ENCODE measurements around the gene SUMO1. TPM values are rescaled to one million over a fixed set of nuclear protein-coding genes. Genes with fewer than 3 reads are reported as not detected.

SUMO1 gene
- total RNA-seq (2022) (137 and 143 TPM in 2 replicates), Bru-seq, nascent RNA (percentile 84 among the genes with signal in this experiment), BruChase-seq, experiment 1, labeled RNA remaining after a 2-hour chase (percentile 86 among the genes with signal in this experiment), BruChase-seq, experiment 2, labeled RNA remaining after a 6-hour chase (percentile 95 among the genes with signal in this experiment)
- long read RNA-seq, transcript SUMO1-205 (5 exons, 534 nt), result minor isoform, 19 of 573 reads
- long read RNA-seq, transcript SUMO1-203 (5 exons, 1,536 nt), result major isoform, 518 of 573 reads
- long read RNA-seq, transcript SUMO1-201 (4 exons, 831 nt), result minor isoform, 13 of 573 reads
- long read RNA-seq, partial matches to known transcripts, result 14 of 573 reads
- long read RNA-seq, other reads (novel, unspliced or antisense), result 6 of 573 reads

GRCh38 chr2:202238234-202239197 lies at the start of gene SUMO1:
SUMO1 (minus strand) TSS chr2:202238597; CDS start chr2:202238451, 146 bp downstream.
- ChIA-PET CTCF (no interaction called here), POLR2A (no interaction called here)
- no peaks in the 10 kb centered on the region for H3K4me1 Mint-ChIP-seq (ENCODE audit: low read depth, unreplicated experiment)
- Histone ChIP-seq H3K27me3 (replicated peaks; ENCODE audit: control insufficient read depth, insufficient read depth, low read length) (no peaks in the 10 kb centered on the region), H3K36me3 (ENCODE audit: control insufficient read depth, insufficient read depth, low read length) (no peaks in the 10 kb centered on the region), H3K4me1 (peaks cover 8% of the 10 kb centered on the region), H3K9me3 (no peaks in the 10 kb centered on the region), H3K4me3 (ENCODE audit: low read depth, low read length) (peak within 1 kb of the TSS; percentile 54)
- H3K27me3 Mint-ChIP-seq (ENCODE audit: insufficient read depth, unreplicated experiment), result no peaks in the 10 kb centered on the region
- peak; percentile 88 to 89 for DNase-seq
- H3K36me3 Mint-ChIP-seq (ENCODE audit: insufficient read depth, unreplicated experiment), result peaks cover 16% of the 10 kb centered on the region
- no peak for TF ChIP-seq CTCF (IDR thresholded peaks at IDR 0.05; ENCODE audit: insufficient read depth in 1 of 2, low read depth in 1 of 2, low read length in 1 of 2, severe bottlenecking in 1 of 2, unreplicated experiment in 1 of 2)
- peak within 1 kb of the TSS; percentile 96 for H3K4me3 Mint-ChIP-seq (ENCODE audit: unreplicated experiment)
- H3K9me3 Mint-ChIP-seq (ENCODE audit: unreplicated experiment), result no peaks in the 10 kb centered on the region
- H3K27ac Mint-ChIP-seq (ENCODE audit: unreplicated experiment), result peak within 1 kb of the TSS; percentile 93
- BruUV-seq (replicated peaks), result TSS peak; percentile 97
- intact Hi-C loops (cut with micrococcal nuclease; ENCODE audit: unreplicated experiment), result loop anchor here (1.0 kb wide), 1 partner anchor 27 kb away; the partner anchor contains the start of gene NOP58

- Mint-ChIP-seq H3K4me3 (ENCODE audit: unreplicated experiment) (no peak overlapping the region), H3K27ac (ENCODE audit: unreplicated experiment) (no peak overlapping the region), H3K9me3 (ENCODE audit: unreplicated experiment) (no peaks in the 10 kb centered on the region), H3K27me3 (ENCODE audit: insufficient read depth, unreplicated experiment) (no peaks in the 10 kb centered on the region), H3K4me1 (ENCODE audit: low read depth, unreplicated experiment) (no peaks in the 10 kb centered on the region), H3K36me3 (ENCODE audit: insufficient read depth, unreplicated experiment) (peaks cover 99% of the 10 kb centered on the region)
- no peaks in the 10 kb centered on the region for H3K27me3 ChIP-seq (replicated peaks; ENCODE audit: control insufficient read depth, insufficient read depth, low read length)
- H3K9me3 ChIP-seq, result no peaks in the 10 kb centered on the region
- H3K36me3 ChIP-seq (ENCODE audit: control insufficient read depth, insufficient read depth, low read length), result peaks cover 2% of the 10 kb centered on the region; the same call in 1 of the 2 replicates
- intact Hi-C loops (cut with micrococcal nuclease; ENCODE audit: unreplicated experiment), result no loop called here
- TF ChIP-seq CTCF (IDR thresholded peaks at IDR 0.05; ENCODE audit: insufficient read depth in 1 of 2, low read depth in 1 of 2, low read length in 1 of 2, severe bottlenecking in 1 of 2, unreplicated experiment in 1 of 2), result no peak
- no peak overlapping the region for H3K4me3 ChIP-seq (ENCODE audit: low read depth, low read length)
- ChIA-PET CTCF (no interaction called here), POLR2A (no interaction called here)
- BruUV-seq (replicated peaks), result no TSS peak
- DNase-seq, result no peak
- no peaks in the 10 kb centered on the region for H3K4me1 ChIP-seq
Measured at GRCh38 chr2:202286595-202286994, 48.2 kb upstream of the SUMO1 start.

GRCh38 chr2:202278944-202279343 lies 40.5 kb upstream of the SUMO1 start:
- Mint-ChIP-seq H3K27me3 (ENCODE audit: insufficient read depth, unreplicated experiment) (no peaks in the 10 kb centered on the region), H3K4me1 (ENCODE audit: low read depth, unreplicated experiment) (peaks cover 6% of the 10 kb centered on the region), H3K27ac (ENCODE audit: unreplicated experiment) (no peak overlapping the region), H3K9me3 (ENCODE audit: unreplicated experiment) (no peaks in the 10 kb centered on the region), H3K36me3 (ENCODE audit: insufficient read depth, unreplicated experiment) (peaks cover 87% of the 10 kb centered on the region), H3K4me3 (ENCODE audit: unreplicated experiment) (no peak overlapping the region)
- peak in 1 of 2 experiments; percentile 41 for DNase-seq
- intact Hi-C loops (cut with micrococcal nuclease; ENCODE audit: unreplicated experiment), result no loop called here
- CTCF ChIA-PET, result no interaction called here
- Histone ChIP-seq H3K27me3 (replicated peaks; ENCODE audit: control insufficient read depth, insufficient read depth, low read length) (no peaks in the 10 kb centered on the region), H3K36me3 (ENCODE audit: control insufficient read depth, insufficient read depth, low read length) (peaks cover 3% of the 10 kb centered on the region), H3K4me1 (no peaks in the 10 kb centered on the region), H3K9me3 (no peaks in the 10 kb centered on the region), H3K4me3 (ENCODE audit: low read depth, low read length) (no peak overlapping the region)
- POLR2A ChIA-PET, result interaction anchor here (0.6 kb wide), 1 partner anchor 251 kb away, joined by 3 read pairs; no protein-coding TSS in a partner anchor
- BruUV-seq (replicated peaks), result no TSS peak
- peak; percentile 55 to 59 for TF ChIP-seq CTCF (IDR thresholded peaks at IDR 0.05; ENCODE audit: insufficient read depth in 1 of 2, low read depth in 1 of 2, low read length in 1 of 2, severe bottlenecking in 1 of 2, unreplicated experiment in 1 of 2)

Measured in Caco-2 (cell line).